ENCODE data around the gene AKR1A1. TPM values are rescaled to one million over a fixed set of nuclear protein-coding genes. Genes with fewer than 3 reads are reported as not detected.

AKR1A1 gene
- total and polyA plus RNA-seq, 2 experiments from 2014 or later: 186 to 271 TPM

DNA sequence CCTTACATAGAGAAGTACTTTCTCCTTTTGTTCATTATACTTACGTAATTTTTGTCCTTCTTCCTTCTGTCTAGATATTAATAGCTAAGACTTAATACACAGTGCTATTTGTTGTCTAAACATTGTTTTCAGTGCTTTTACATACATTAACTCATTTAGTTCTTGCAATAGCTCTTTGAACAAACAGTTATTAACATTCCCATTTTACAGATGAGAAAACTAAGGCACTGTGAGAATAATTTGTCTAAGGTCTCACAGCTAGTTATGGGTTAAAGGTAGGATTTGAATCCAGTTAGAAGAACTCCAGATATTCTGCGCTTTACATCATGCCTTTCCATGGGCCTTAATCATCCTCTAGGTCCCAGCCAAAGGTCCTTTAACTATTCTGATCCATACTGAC, 53.6 kb downstream of the AKR1A1 start:
- DNase-seq (ENCODE audit: low spot score): no peak
- H3K27me3 ChIP-seq: no peaks in the 10 kb centered on the region
- no peak overlapping the region for H2AFZ ChIP-seq
- no peak overlapping the region for H3K27ac ChIP-seq
- no peaks in the 10 kb centered on the region for H3K9me3 ChIP-seq (ENCODE audit: low read depth)
- TF ChIP-seq EZH2 (IDR thresholded peaks at IDR 0.05; ENCODE audit: borderline replicate concordance) (no peak), EZH2phosphoT487 (IDR thresholded peaks at IDR 0.05; ENCODE audit: low read depth, severe bottlenecking, unreplicated experiment) (no peak)
- TF ChIP-seq, protein P1, sequence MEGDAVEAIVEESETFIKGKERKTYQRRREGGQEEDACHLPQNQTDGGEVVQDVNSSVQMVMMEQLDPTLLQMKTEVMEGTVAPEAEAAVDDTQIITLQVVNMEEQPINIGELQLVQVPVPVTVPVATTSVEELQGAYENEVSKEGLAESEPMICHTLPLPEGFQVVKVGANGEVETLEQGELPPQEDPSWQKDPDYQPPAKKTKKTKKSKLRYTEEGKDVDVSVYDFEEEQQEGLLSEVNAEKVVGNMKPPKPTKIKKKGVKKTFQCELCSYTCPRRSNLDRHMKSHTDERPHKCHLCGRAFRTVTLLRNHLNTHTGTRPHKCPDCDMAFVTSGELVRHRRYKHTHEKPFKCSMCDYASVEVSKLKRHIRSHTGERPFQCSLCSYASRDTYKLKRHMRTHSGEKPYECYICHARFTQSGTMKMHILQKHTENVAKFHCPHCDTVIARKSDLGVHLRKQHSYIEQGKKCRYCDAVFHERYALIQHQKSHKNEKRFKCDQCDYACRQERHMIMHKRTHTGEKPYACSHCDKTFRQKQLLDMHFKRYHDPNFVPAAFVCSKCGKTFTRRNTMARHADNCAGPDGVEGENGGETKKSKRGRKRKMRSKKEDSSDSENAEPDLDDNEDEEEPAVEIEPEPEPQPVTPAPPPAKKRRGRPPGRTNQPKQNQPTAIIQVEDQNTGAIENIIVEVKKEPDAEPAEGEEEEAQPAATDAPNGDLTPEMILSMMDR (IDR thresholded peaks at IDR 0.05; ENCODE audit: poor library complexity): no peak
- peaks cover 41% of the 10 kb centered on the region for H3K79me2 ChIP-seq
- 93% methylated on average over 2 of the region's 2 CpGs for WGBS (ENCODE audit: low lambda C conversion rate, missing lambda C conversion rate)
- H3K4me2 ChIP-seq: no peak overlapping the region
- H3K4me3 ChIP-seq: no peak overlapping the region
- no peaks in the 10 kb centered on the region for H3K4me1 ChIP-seq (ENCODE audit: insufficient read depth)
- no peaks in the 10 kb centered on the region for H3K9me2 ChIP-seq (replicated peaks; ENCODE audit: insufficient read depth)
- no peaks in the 10 kb centered on the region for H4K20me1 ChIP-seq (ENCODE audit: insufficient read depth, poor library complexity, severe bottlenecking)
- no peaks in the 10 kb centered on the region for H3K36me3 ChIP-seq (replicated peaks; ENCODE audit: insufficient read depth, low read depth)

DNA sequence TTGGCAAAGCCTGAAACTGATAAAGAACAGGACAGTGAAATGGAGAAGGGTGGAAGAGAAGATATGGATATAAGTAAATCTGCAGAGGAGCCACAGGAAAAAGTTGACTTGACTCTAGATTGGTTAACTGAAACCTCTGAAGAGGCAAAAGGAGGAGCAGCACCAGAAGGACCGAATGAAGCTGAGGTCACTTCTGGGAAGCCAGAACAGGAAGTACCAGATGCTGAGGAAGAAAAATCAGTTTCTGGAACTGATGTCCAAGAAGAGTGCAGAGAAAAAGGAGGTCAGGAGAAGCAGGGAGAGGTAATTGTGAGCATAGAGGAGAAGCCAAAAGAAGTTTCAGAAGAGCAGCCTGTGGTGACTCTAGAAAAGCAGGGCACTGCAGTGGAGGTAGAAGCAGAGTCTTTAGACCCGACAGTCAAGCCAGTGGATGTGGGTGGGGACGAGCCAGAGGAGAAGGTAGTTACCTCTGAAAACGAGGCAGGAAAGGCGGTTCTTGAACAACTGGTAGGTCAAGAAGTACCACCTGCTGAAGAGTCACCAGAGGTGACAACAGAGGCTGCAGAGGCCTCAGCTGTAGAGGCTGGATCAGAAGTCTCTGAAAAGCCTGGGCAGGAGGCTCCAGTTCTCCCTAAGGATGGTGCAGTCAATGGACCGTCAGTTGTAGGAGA, 56.9 kb downstream of the AKR1A1 start:
- Histone ChIP-seq H3K27me3 (no peaks in the 10 kb centered on the region), H3K36me3 (replicated peaks; ENCODE audit: insufficient read depth, low read depth) (no peaks in the 10 kb centered on the region), H3K9me3 (ENCODE audit: low read depth) (no peaks in the 10 kb centered on the region), H3K27ac (no peak overlapping the region), H2AFZ (no peak overlapping the region), H3K4me3 (no peak overlapping the region), H4K20me1 (ENCODE audit: insufficient read depth, poor library complexity, severe bottlenecking) (no peaks in the 10 kb centered on the region), H3K9me2 (replicated peaks; ENCODE audit: insufficient read depth) (no peaks in the 10 kb centered on the region), H3K4me2 (no peak overlapping the region), H3K79me2 (peaks cover 17% of the 10 kb centered on the region), H3K4me1 (ENCODE audit: insufficient read depth) (no peaks in the 10 kb centered on the region)
- no peak for TF ChIP-seq EZH2 (IDR thresholded peaks at IDR 0.05; ENCODE audit: borderline replicate concordance)
- WGBS (ENCODE audit: low lambda C conversion rate, missing lambda C conversion rate): 77% methylated on average over 6 of the region's 6 CpGs
- DNase-seq (ENCODE audit: low spot score): no peak

DNA sequence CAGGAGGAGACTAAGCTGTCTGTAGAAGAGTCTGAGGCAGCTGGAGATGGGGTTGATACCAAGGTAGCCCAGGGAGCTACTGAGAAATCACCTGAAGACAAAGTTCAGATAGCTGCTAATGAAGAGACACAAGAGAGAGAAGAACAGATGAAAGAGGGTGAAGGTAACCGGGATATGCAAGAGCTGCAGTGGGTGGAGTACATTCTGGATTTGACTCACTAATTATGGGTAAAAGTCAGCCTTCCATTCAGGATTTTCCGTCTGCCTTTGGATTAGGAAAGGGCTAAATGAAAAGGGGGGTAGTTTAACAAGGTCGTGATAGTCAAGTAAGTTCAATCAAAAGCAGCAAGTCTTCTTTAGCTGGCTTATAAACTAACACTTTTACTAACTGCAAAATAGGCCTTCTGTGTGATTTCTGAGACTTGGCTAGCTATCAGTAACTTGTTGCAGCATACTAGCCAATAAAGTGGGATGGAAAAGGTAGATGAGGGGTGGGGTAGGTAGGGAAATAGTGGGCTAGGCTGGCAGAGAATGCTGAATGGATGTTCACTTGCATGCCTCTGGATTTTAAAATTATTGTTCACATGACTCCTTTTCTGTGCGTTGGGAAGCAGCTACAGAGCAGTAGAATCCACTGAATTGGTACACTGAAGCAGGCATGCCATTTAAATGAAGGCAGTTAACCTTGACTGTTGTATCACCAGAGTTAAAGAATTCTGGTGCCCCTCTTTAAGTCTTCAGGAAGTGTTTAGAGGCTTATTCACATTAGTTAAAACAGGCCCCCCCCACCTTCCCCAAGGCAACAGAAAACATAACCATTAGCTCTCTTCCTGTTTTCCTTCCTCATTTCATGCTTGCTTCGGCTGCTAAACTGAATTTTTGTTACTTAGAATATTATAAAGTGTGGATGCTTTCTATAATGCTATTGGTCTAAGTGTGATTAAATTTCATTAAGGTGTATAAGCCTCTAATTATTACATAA, 57.8 kb downstream of the AKR1A1 start:
- no peaks in the 10 kb centered on the region for H4K20me1 ChIP-seq (ENCODE audit: insufficient read depth, poor library complexity, severe bottlenecking)
- DNase-seq (ENCODE audit: low spot score): no peak
- no peaks in the 10 kb centered on the region for H3K36me3 ChIP-seq (replicated peaks; ENCODE audit: insufficient read depth, low read depth)
- H3K27me3 ChIP-seq: no peaks in the 10 kb centered on the region
- TF ChIP-seq EZH2phosphoT487 (IDR thresholded peaks at IDR 0.05; ENCODE audit: low read depth, severe bottlenecking, unreplicated experiment) (no peak), EZH2 (IDR thresholded peaks at IDR 0.05; ENCODE audit: borderline replicate concordance) (no peak)
- TF ChIP-seq, protein P1 (IDR thresholded peaks at IDR 0.05; ENCODE audit: poor library complexity): no peak
- no peak overlapping the region for H3K4me2 ChIP-seq
- no peaks in the 10 kb centered on the region for H3K9me2 ChIP-seq (replicated peaks; ENCODE audit: insufficient read depth)
- no peak overlapping the region for H3K27ac ChIP-seq
- no peak overlapping the region for H3K4me3 ChIP-seq
- 97% methylated on average over 5 of the region's 5 CpGs for WGBS (ENCODE audit: low lambda C conversion rate, missing lambda C conversion rate)
- no peaks in the 10 kb centered on the region for H3K4me1 ChIP-seq (ENCODE audit: insufficient read depth)
- no peak overlapping the region for H2AFZ ChIP-seq
- H3K9me3 ChIP-seq (ENCODE audit: low read depth): no peaks in the 10 kb centered on the region
- H3K79me2 ChIP-seq: peaks cover 9% of the 10 kb centered on the region

Data from hepatocyte (in vitro differentiated cells).